K562 (cell line): Measurements from ENCODE around the gene RBKS. TPM values are rescaled to one million over a fixed set of nuclear protein-coding genes. Genes with fewer than 3 reads are reported as not detected.
A peak's percentile ranks its signal among the peaks of the same experiment; 100 is the strongest.

Experiments
- AFF4 ChIP-seq: sonication (generic); formaldehyde crosslinking; IDR thresholded peaks from 2 replicates; pipeline ENCODE4 v1.8.0; 2023; ENCODE audit warnings: mild to moderate bottlenecking, missing genetic modification reagents
- CEBPG ChIP-seq, 3 experiments: fragments of 200-800 bp in 1 of 3; sonication (Bioruptor generic) in 1 of 3; sonication (generic) in 1 of 3; formaldehyde crosslinking in 1 of 3; IDR thresholded peaks in 2 of 3; conservative IDR thresholded peaks in 1 of 3; 2 replicates each; pipeline versions ENCODE4 v1.6.1 to v1.8.0; 2016 to 2022; ENCODE audit warnings: missing compliant biosample characterization in 2 of 3, missing genetic modification characterization in 2 of 3, mild to moderate bottlenecking in 1 of 3, missing genetic modification reagents in 1 of 3
- HSF4 ChIP-seq: fragments of 250-450 bp; sonication (Bioruptor Pico); IDR thresholded peaks from 2 replicates; pipeline ENCODE4 v2.1.2; 2022; ENCODE audit warnings: mild to moderate bottlenecking, moderate library complexity, borderline replicate concordance
- KLF1 ChIP-seq: fragments of 450-650 bp; IDR thresholded peaks from 2 replicates; pipeline ENCODE4 v1.6.1; 2016; ENCODE audit warnings: missing genetic modification characterization, missing compliant biosample characterization
- SMARCA5 ChIP-seq: fragments of 450-650 bp; IDR thresholded peaks from 2 replicates; pipeline ENCODE4 v1.6.1; 2016
- SMARCE1 ChIP-seq: fragments of 450-650 bp; IDR thresholded peaks from 2 replicates; pipeline ENCODE4 v1.7.1; 2016; ENCODE audit warnings: mild to moderate bottlenecking
- SNAPC5 ChIP-seq: fragments of 250-450 bp; sonication (Bioruptor Pico); IDR thresholded peaks from 2 replicates; pipeline ENCODE4 v1.8.0; 2021; ENCODE audit warnings: moderate library complexity, mild to moderate bottlenecking, inconsistent platforms
- TEAD2 ChIP-seq: fragments of 450-650 bp; IDR thresholded peaks from 2 replicates; pipeline ENCODE4 v1.6.1; 2016; ENCODE audit warnings: missing genetic modification characterization, control low read depth, missing compliant biosample characterization
- TRIM24 ChIP-seq, 2 experiments: fragments of 450-650 bp; IDR thresholded peaks; 2 replicates each; pipeline ENCODE4 v1.6.1; 2016
- ZBTB40 ChIP-seq, 2 experiments: fragments of 450-650 bp in 1 of 2; sonication (generic) in 1 of 2; formaldehyde crosslinking in 1 of 2; IDR thresholded peaks; 2 replicates each; pipeline versions ENCODE4 v1.7.1 to v1.9.0; 2016 to 2022; ENCODE audit warnings: inconsistent platforms in 1 of 2, mild to moderate bottlenecking in 1 of 2, missing genetic modification reagents in 1 of 2
- ZNF143 ChIP-seq: sonication (generic); formaldehyde crosslinking; IDR thresholded peaks from 2 replicates; pipeline ENCODE4 v1.9.0; 2022; ENCODE audit warnings: mild to moderate bottlenecking, missing genetic modification reagents
- ZNF511 ChIP-seq: sonication (generic); formaldehyde crosslinking; IDR thresholded peaks from 2 replicates; pipeline ENCODE4 v1.8.0; 2022; ENCODE audit warnings: mild to moderate bottlenecking, missing genetic modification reagents
- ZNF707 ChIP-seq: fragments of 250-450 bp; sonication (Bioruptor Pico); conservative IDR thresholded peaks from 2 replicates; pipeline ENCODE4 v1.8.0; 2022; ENCODE audit warnings: inconsistent platforms, mild to moderate bottlenecking, moderate library complexity
- polyA plus RNA-seq, 8 experiments: library from polyadenylated mRNA; depleted of rRNA in 4 of 8; stranded (reverse) in 5 of 8; unstranded in 3 of 8; fragments of >200 nt; fragmentation: Nextera tagmentation in 2 of 8; fragmentation: Illumina TruSeq in 1 of 8; extraction: Ambion mirVana in 2 of 8; extraction: Trizol in 1 of 8; gene quantifications; 2 replicates each; pipeline versions ENCODE4 v1.2.1 to v1.2.3, GENCODE V29; 2011 to 2014; ENCODE audit warnings: inconsistent platforms in 1 of 8, missing spikeins in 1 of 8
- total RNA-seq, 7 experiments: library from RNA; depleted of rRNA in 6 of 7; stranded (reverse); fragments of >200 nt in 6 of 7; fragmentation: Illumina TruSeq in 2 of 7; extraction: Trizol in 2 of 7; gene quantifications; 2 replicates each; pipeline versions ENCODE4 v1.2.1 to v1.2.3, GENCODE V29; 2011 to 2021; ENCODE audit warnings: low replicate concordance in 1 of 7

RBKS gene
- total and polyA plus RNA-seq, 9 of the 15 experiments (the other 6 are each of a cell fraction or from before 2014, with no cell fraction given), result 0.06 to 0.39 (median 0.19) TPM

DNA sequence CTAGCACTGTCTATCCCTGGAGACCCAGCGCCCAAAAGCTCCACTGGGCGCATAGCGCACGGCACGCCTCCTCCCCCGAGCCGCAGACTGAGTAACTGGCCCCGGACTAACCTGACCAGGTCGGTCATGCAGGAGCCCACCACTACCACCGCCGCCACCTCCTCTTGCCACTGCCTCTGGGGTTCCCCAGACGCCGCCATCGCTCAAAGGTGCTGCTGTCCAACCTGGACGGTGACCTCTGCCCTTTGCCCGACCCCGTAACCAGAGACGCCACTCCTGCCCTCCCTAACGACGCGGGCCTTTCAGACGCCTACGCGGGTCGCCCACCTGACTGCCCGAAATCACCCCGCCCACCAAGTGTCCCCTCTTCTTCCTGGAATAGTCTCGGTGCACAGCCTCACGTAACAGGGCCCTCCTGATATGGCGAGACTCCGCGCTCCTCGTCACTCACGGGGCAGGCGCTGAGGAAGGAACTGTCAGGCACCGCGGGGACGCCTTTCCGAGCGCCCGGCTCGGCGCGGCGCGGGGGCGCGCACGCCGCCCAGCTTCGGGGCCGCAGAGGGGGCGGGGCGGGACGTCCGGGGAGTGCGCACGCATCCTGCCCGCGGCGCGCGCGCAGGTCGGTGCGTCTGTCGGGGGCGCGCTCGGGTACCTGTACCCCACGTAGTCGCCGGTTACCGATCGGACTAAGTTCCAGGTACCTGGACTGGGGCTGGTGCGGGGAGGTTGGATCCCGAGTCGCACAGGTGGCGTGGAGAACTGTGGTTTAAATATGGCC lies at the start of gene RBKS, which contains the start of gene BABAM2 (continued):
- no peak; the same call in 1 of the 2 replicates for TF ChIP-seq AFF4 (CRISPR knock-in tag)
- TF ChIP-seq HSF4 (CRISPR knock-in tag), result no peak
- no peak for TF ChIP-seq ZNF707 (CRISPR knock-in tag)
- TF ChIP-seq ZNF143 (CRISPR knock-in tag), result no peak
- TF ChIP-seq TEAD2 (tag), result no peak
- no peak for TF ChIP-seq SMARCA5
- TF ChIP-seq SMARCE1, result peak; percentile 29; the same call in 1 of the 2 replicates
- no peak for TF ChIP-seq SNAPC5 (CRISPR knock-in tag)
- TF ChIP-seq KLF1 (tag), result no peak
- TF ChIP-seq ZNF511 (CRISPR knock-in tag), result peak; percentile 19; the same call in 1 of the 2 replicates
- TF ChIP-seq CEBPG (CRISPR knock-in tag; IDR thresholded peaks at IDR 0.05), result 0 out of 2 replicates have a peak, but pooled peaks have one; percentile 25
- TF ChIP-seq CEBPG (tag; conservative IDR thresholded peaks at IDR 0.05 in 1 of 2, IDR thresholded peaks at IDR 0.05 in 1 of 2), result no peak
- TF ChIP-seq TRIM24 (IDR thresholded peaks at IDR 0.05), result peak in 1 of 2 experiments; percentile 40; a peak in 1 of 4 replicates
- peak; percentile 54 for TF ChIP-seq ZBTB40 (IDR thresholded peaks at IDR 0.05)
- no peak for TF ChIP-seq ZBTB40 (CRISPR knock-in tag; IDR thresholded peaks at IDR 0.05)
